ENCODE data around the gene POLR1D. TPM values are rescaled to one million over a fixed set of nuclear protein-coding genes. Genes with fewer than 3 reads are reported as not detected.

The POLR1D gene
- total and polyA plus RNA-seq, 8 donors, result 98.7 to 161 (median 139) TPM

GRCh38 chr13:27592865-27593264 lies 28.8 kb upstream of the POLR1D start:
- TF ChIP-seq CTCF (IDR thresholded peaks at IDR 0.05), result no peak
- ATAC-seq (no peak), FAIRE-seq (no peak), DNase-seq (no peak)
- Histone ChIP-seq H3K9me3 (no peaks in the 10 kb centered on the region), H3K4me3 (no peak overlapping the region), H3K36me3 (no peaks in the 10 kb centered on the region), H3K27ac (no peak overlapping the region), H3K4me1 (peaks cover 17 to 46% (median 39%) of the 10 kb centered on the region in 3 donors), H3K27me3 (no peaks in the 10 kb centered on the region)
- intact Hi-C loops (cut with DNase I), result no loop called here

- intact Hi-C loops (cut with DNase I), result no loop called here
- Histone ChIP-seq H3K4me3 (no peak overlapping the region), H3K36me3 (no peaks in the 10 kb centered on the region), H3K4me1 (peaks cover 17 to 46% (median 39%) of the 10 kb centered on the region in 3 donors), H3K27ac (no peak overlapping the region), H3K9me3 (no peaks in the 10 kb centered on the region), H3K27me3 (no peaks in the 10 kb centered on the region)
- ATAC-seq (no peak), DNase-seq (no peak), FAIRE-seq (no peak)
- TF ChIP-seq CTCF (IDR thresholded peaks at IDR 0.05), result no peak
- WGBS, 2 donors, result 60 to 66% methylated on average over 3 of the region's 3 CpGs
Measured at GRCh38 chr13:27593267-27593666, 28.4 kb upstream of the POLR1D start.

- Histone ChIP-seq H3K4me1 (peaks cover 17 to 65% (median 56%) of the 10 kb centered on the region in 3 donors), H3K36me3 (no peaks in the 10 kb centered on the region), H3K27me3 (no peaks in the 10 kb centered on the region), H3K4me3 (no peak overlapping the region), H3K9me3 (no peaks in the 10 kb centered on the region), H3K27ac (no peak overlapping the region)
- no peak for TF ChIP-seq CTCF (IDR thresholded peaks at IDR 0.05)
- no peak for DNase-seq
- 57 to 58% methylated on average over 2 of the region's 2 CpGs for WGBS, 2 donors
- ATAC-seq, result no peak
- intact Hi-C loops (cut with DNase I), result no loop called here
- FAIRE-seq, result no peak
Measured at GRCh38 chr13:27595055-27595811, 26.5 kb upstream of the POLR1D start.

- ATAC-seq, result no peak
- H3K27me3 ChIP-seq, result no peaks in the 10 kb centered on the region
- no peak overlapping the region for H3K4me3 ChIP-seq
- no peak for FAIRE-seq
- no peak for DNase-seq
- H3K9me3 ChIP-seq, result no peaks in the 10 kb centered on the region
- TF ChIP-seq CTCF (IDR thresholded peaks at IDR 0.05), result no peak
- no peaks in the 10 kb centered on the region for H3K36me3 ChIP-seq
- intact Hi-C loops (cut with DNase I), result no loop called here
- H3K27ac ChIP-seq, result peak overlapping the region in 1 of 4 donors; percentile 37
- peaks cover 11 to 51% (median 41%) of the 10 kb centered on the region in 3 donors for H3K4me1 ChIP-seq
Measured at GRCh38 chr13:27599096-27599495, 22.6 kb upstream of the POLR1D start.

- no peaks in the 10 kb centered on the region for H3K27me3 ChIP-seq
- intact Hi-C loops (cut with DNase I), result no loop called here
- TF ChIP-seq CTCF (IDR thresholded peaks at IDR 0.05), result no peak
- peaks cover 15 to 58% (median 50%) of the 10 kb centered on the region in 3 donors for H3K4me1 ChIP-seq
- no peaks in the 10 kb centered on the region for H3K9me3 ChIP-seq
- 58 to 59% methylated on average over 5 of the region's 5 CpGs for WGBS, 2 donors
- DNase-seq (no peak), ATAC-seq (peak; percentile 81 to 97 (median 91)), FAIRE-seq (no peak)
- no peaks in the 10 kb centered on the region for H3K36me3 ChIP-seq
- no peak overlapping the region for H3K4me3 ChIP-seq
- H3K27ac ChIP-seq, result peak overlapping the region in 2 of 4 donors; percentile 18 to 37
Measured at GRCh38 chr13:27599845-27600553, 21.7 kb upstream of the POLR1D start.
